ENCODE data around the gene CALD1.

DNA sequence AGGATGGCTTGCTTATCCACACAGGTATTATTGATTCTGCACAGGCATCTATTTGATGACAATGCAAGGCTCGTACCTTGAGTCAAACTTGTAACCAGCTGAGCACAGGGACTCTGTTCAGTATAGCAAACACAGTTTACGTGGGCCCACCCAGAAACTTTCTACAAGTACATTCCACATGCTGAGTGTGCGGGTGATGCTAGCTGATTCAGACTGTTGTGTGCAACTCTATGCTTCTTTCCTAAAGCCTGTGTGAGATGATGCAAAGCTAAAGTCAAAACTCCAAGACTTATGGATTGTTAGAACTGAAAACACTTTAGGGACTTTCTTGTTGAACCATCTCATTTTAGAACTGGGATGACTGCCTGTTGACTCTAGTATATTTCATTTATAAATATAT lies 21.5 kb upstream of the CALD1 start:
- TF ChIP-seq CTCF (IDR thresholded peaks at IDR 0.05) = no peak
- TF ChIP-seq POLR2A (IDR thresholded peaks at IDR 0.05) = no peak
